Measurements from ENCODE around the gene PTPRE. TPM values are rescaled to one million over a fixed set of nuclear protein-coding genes. Genes with fewer than 3 reads are reported as not detected.

The PTPRE gene
- polyA plus RNA-seq, 1 donor from 2014 or later: 4.1 TPM

GRCh38 chr10:127881262-127881661 lies 25.6 kb upstream of the PTPRE start:
- Histone ChIP-seq H3K9me2 (ENCODE audit: insufficient read depth, low read length) (no peaks in the 10 kb centered on the region), H3K4me2 (ENCODE audit: low read length) (no peak overlapping the region), H3K9ac (ENCODE audit: low read length) (no peak overlapping the region), H3K79me2 (replicated peaks; ENCODE audit: insufficient read depth, low read length) (no peaks in the 10 kb centered on the region), H3K36me3 (ENCODE audit: insufficient read depth, low read length) (no peaks in the 10 kb centered on the region), H3K9me3 (ENCODE audit: low read length) (no peaks in the 10 kb centered on the region), H3F3A (ENCODE audit: insufficient read depth, low read length, poor library complexity, severe bottlenecking) (no peaks in the 10 kb centered on the region), H2AFZ (ENCODE audit: low read depth, low read length) (no peak overlapping the region), H4K20me1 (ENCODE audit: insufficient read depth) (no peaks in the 10 kb centered on the region), H3K4me3 (ENCODE audit: low read length) (no peak overlapping the region), H3K27ac (ENCODE audit: low read length) (no peak overlapping the region), H3K27me3 (ENCODE audit: insufficient read depth, low read depth, low read length) (no peaks in the 10 kb centered on the region)
- TF ChIP-seq, protein P1, sequence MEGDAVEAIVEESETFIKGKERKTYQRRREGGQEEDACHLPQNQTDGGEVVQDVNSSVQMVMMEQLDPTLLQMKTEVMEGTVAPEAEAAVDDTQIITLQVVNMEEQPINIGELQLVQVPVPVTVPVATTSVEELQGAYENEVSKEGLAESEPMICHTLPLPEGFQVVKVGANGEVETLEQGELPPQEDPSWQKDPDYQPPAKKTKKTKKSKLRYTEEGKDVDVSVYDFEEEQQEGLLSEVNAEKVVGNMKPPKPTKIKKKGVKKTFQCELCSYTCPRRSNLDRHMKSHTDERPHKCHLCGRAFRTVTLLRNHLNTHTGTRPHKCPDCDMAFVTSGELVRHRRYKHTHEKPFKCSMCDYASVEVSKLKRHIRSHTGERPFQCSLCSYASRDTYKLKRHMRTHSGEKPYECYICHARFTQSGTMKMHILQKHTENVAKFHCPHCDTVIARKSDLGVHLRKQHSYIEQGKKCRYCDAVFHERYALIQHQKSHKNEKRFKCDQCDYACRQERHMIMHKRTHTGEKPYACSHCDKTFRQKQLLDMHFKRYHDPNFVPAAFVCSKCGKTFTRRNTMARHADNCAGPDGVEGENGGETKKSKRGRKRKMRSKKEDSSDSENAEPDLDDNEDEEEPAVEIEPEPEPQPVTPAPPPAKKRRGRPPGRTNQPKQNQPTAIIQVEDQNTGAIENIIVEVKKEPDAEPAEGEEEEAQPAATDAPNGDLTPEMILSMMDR (IDR thresholded peaks at IDR 0.05; ENCODE audit: poor library complexity, severe bottlenecking): no peak
- TF ChIP-seq EP300 (conservative IDR thresholded peaks at IDR 0.05; ENCODE audit: poor library complexity, severe bottlenecking): no peak

DNA sequence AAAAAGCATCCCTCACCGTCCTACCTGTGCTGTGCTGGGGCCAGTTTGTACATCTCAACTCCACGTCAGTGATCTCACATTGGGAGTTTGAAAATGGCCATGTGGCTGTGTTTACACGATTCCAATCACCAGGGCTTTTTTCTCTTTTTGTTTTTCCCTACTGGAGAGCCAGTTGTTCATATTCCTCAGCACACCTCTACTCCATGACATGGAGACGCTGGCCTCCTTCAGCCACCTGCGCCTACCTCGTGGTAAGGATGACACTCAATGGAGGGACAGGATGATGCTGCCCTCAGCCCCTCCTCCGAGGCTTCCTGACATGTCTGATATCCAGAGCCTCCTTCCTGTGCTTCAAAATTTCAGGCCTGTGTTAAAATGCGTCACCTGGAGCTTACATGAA lies 24.5 kb upstream of the PTPRE start:
- Histone ChIP-seq H3K27ac (ENCODE audit: low read length) (no peak overlapping the region), H3K79me2 (replicated peaks; ENCODE audit: insufficient read depth, low read length) (no peaks in the 10 kb centered on the region), H3F3A (ENCODE audit: insufficient read depth, low read length, poor library complexity, severe bottlenecking) (no peaks in the 10 kb centered on the region), H3K4me3 (ENCODE audit: low read length) (no peak overlapping the region), H4K20me1 (ENCODE audit: insufficient read depth) (no peaks in the 10 kb centered on the region), H3K9me2 (ENCODE audit: insufficient read depth, low read length) (no peaks in the 10 kb centered on the region), H3K4me2 (ENCODE audit: low read length) (no peak overlapping the region), H3K36me3 (ENCODE audit: insufficient read depth, low read length) (no peaks in the 10 kb centered on the region), H2AFZ (ENCODE audit: low read depth, low read length) (no peak overlapping the region), H3K9me3 (ENCODE audit: low read length) (no peaks in the 10 kb centered on the region), H3K9ac (ENCODE audit: low read length) (no peak overlapping the region), H3K27me3 (ENCODE audit: insufficient read depth, low read depth, low read length) (no peaks in the 10 kb centered on the region)
- TF ChIP-seq RAD21 (conservative IDR thresholded peaks at IDR 0.05) (no peak), POLR2AphosphoS5 (IDR thresholded peaks at IDR 0.05) (no peak), EP300 (conservative IDR thresholded peaks at IDR 0.05; ENCODE audit: poor library complexity, severe bottlenecking) (no peak), EZH2 (IDR thresholded peaks at IDR 0.05; ENCODE audit: borderline replicate concordance, insufficient read depth, low read length, poor library complexity, severe bottlenecking) (no peak), MXI1 (conservative IDR thresholded peaks at IDR 0.05; ENCODE audit: poor library complexity, severe bottlenecking) (no peak), TAF1 (IDR thresholded peaks at IDR 0.05; ENCODE audit: low read depth) (no peak), SMC3 (conservative IDR thresholded peaks at IDR 0.05; ENCODE audit: poor library complexity) (no peak)
- TF ChIP-seq, protein P1 (IDR thresholded peaks at IDR 0.05; ENCODE audit: poor library complexity, severe bottlenecking): no peak
- TF ChIP-seq, protein P2, sequence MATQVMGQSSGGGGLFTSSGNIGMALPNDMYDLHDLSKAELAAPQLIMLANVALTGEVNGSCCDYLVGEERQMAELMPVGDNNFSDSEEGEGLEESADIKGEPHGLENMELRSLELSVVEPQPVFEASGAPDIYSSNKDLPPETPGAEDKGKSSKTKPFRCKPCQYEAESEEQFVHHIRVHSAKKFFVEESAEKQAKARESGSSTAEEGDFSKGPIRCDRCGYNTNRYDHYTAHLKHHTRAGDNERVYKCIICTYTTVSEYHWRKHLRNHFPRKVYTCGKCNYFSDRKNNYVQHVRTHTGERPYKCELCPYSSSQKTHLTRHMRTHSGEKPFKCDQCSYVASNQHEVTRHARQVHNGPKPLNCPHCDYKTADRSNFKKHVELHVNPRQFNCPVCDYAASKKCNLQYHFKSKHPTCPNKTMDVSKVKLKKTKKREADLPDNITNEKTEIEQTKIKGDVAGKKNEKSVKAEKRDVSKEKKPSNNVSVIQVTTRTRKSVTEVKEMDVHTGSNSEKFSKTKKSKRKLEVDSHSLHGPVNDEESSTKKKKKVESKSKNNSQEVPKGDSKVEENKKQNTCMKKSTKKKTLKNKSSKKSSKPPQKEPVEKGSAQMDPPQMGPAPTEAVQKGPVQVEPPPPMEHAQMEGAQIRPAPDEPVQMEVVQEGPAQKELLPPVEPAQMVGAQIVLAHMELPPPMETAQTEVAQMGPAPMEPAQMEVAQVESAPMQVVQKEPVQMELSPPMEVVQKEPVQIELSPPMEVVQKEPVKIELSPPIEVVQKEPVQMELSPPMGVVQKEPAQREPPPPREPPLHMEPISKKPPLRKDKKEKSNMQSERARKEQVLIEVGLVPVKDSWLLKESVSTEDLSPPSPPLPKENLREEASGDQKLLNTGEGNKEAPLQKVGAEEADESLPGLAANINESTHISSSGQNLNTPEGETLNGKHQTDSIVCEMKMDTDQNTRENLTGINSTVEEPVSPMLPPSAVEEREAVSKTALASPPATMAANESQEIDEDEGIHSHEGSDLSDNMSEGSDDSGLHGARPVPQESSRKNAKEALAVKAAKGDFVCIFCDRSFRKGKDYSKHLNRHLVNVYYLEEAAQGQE (IDR thresholded peaks at IDR 0.05; ENCODE audit: borderline replicate concordance): no peak

Data from neural cell (in vitro differentiated cells).